Stimulated activated CD8-positive, alpha-beta memory T cell treated with anti-CD3 and anti-CD28 coated beads, Interleukin-2, amount 100 ng/mL, for 1 hour (primary cell): Measurements from ENCODE around the gene XAF1.
"Not testable (repeated sequence)": the region's sequence is repeated elsewhere in the genome, so short reads cannot be mapped to it uniquely, and the experiment has no call there.

Source experiments
- DNase-seq, 2 donors: peaks; one replicate each; pipeline ENCODE4 v3.0.0-alpha.2; 2020; ENCODE audit warnings: low read depth in 2 of 2

XAF1 gene

GRCh38 chr17:6753546-6753945, 2.3 kb upstream of the XAF1 start:
- no peak for DNase-seq

GRCh38 chr17:6755281-6755680, 565 bp upstream of the XAF1 start:
- no peak for DNase-seq

GRCh38 chr17:6756425-6757031, 682 bp downstream of the XAF1 start:
- no peak for DNase-seq

GRCh38 chr17:6757747-6758146, 1.9 kb downstream of the XAF1 start:
- no peak for DNase-seq

- no peak for DNase-seq
Measured at GRCh38 chr17:6761779-6762178, 5.9 kb downstream of the XAF1 start.

- DNase-seq, result no peak
Measured at GRCh38 chr17:6768447-6768846, 12.6 kb downstream of the XAF1 start.

GRCh38 chr17:6772016-6772415, 16.2 kb downstream of the XAF1 start:
- DNase-seq, result no peak

GRCh38 chr17:6774906-6775305, 19.1 kb downstream of the XAF1 start:
- DNase-seq, result not testable (repeated sequence)

- peak in 1 of 2 donors; percentile 19 for DNase-seq
Measured at GRCh38 chr17:6775871-6776405, 20.1 kb downstream of the XAF1 start, which contains the start of gene FBXO39. Gene FBXO39 (plus strand): TSS chr17:6776215. CDS start chr17:6779869, 3,654 bp downstream.

- DNase-seq, result no peak
Measured at GRCh38 chr17:6779411-6779810, 23.6 kb downstream of the XAF1 start.

- no peak for DNase-seq
Measured at GRCh38 chr17:6780001-6780400, 24.2 kb downstream of the XAF1 start.

GRCh38 chr17:6780886-6781285, 25.0 kb downstream of the XAF1 start:
- DNase-seq, result no peak

- no peak for DNase-seq
Measured at GRCh38 chr17:6782244-6782643, 26.4 kb downstream of the XAF1 start.

- DNase-seq, result no peak
Measured at GRCh38 chr17:6786618-6787017, 30.8 kb downstream of the XAF1 start.

GRCh38 chr17:6787081-6787693, 31.3 kb downstream of the XAF1 start:
- DNase-seq, result no peak

GRCh38 chr17:6789146-6789545, 33.3 kb downstream of the XAF1 start:
- no peak for DNase-seq

GRCh38 chr17:6793748-6794493, 38.1 kb downstream of the XAF1 start:
- DNase-seq, result no peak

GRCh38 chr17:6796017-6796886, 40.4 kb downstream of the XAF1 start:
- DNase-seq, result no peak

GRCh38 chr17:6796887-6797490, 41.1 kb downstream of the XAF1 start:
- DNase-seq, result no peak

- no peak for DNase-seq
Measured at GRCh38 chr17:6797718-6798351, 42.0 kb downstream of the XAF1 start.

- no peak for DNase-seq
Measured at GRCh38 chr17:6799738-6800137, 43.9 kb downstream of the XAF1 start.
